HCT116 (cell line): ENCODE data around the gene COL4A1. TPM values are rescaled to one million over a fixed set of nuclear protein-coding genes. Genes with fewer than 3 reads are reported as not detected.

Experiments
- ATAC-seq: fragments of 200-7000 bp; cut with Tn5 transposase; 2 replicates; pipeline ENCODE4 v1.9.1; 2020; ENCODE audit warnings: mild to moderate bottlenecking, moderate library complexity
- BruUV-seq: library from RNA; stranded (reverse); fragments of 400-500 nt; replicated peaks from 2 replicates; lab custom pipeline; 2021; lab: Mats Ljungman, UMichigan
- CTCF ChIA-PET: fragments of 300-600 bp; sonication (Branson Sonifier 250); formaldehyde crosslinking; loops from one replicate; lab custom pipeline; 2021; ENCODE audit warnings: antibody characterized with exemption; lab: Charles Lee
- POLR2A ChIA-PET: fragments of 300-600, 350-600 bp; sonication (Branson Sonifier 250); formaldehyde crosslinking; loops from one replicate; lab custom pipeline; 2021; ENCODE audit warnings: antibody characterized with exemption; lab: Charles Lee
- RAD21 ChIA-PET, 2 experiments: fragments of 300-600 bp; sonication (Branson Sonifier 250); formaldehyde crosslinking; loops; one replicate each; lab custom pipeline; 2023; ENCODE audit warnings: low total read pairs in 2 of 2; ENCODE audit not compliant: uncharacterized antibody in 2 of 2, unreplicated experiment in 2 of 2, low non-redundant PET in 1 of 2; lab: Charles Lee
- DNase-seq: peaks from one replicate; pipeline ENCODE4 v3.0.0-alpha.2; 2010; ENCODE audit warnings: low read depth, low spot score
- H2AFZ ChIP-seq: fragments of 200-600 bp; shearing (Covaris generic), sonication (generic); 2 replicates; pipeline ENCODE4 v1.6.1; 2017; ENCODE audit warnings: low read depth, mixed run types, mixed read lengths, antibody characterized with exemption, low read length; ENCODE audit not compliant: poor library complexity, severe bottlenecking
- H3K27ac ChIP-seq: 2 replicates; pipeline ENCODE4 v1.5.1; 2012; ENCODE audit warnings: low read depth, low read length
- H3K27me3 ChIP-seq: fragments of 200-600 bp; sonication (generic); 2 replicates; pipeline ENCODE4 v1.6.1; 2016; ENCODE audit warnings: mixed run types, low read length, mixed read lengths; ENCODE audit not compliant: insufficient read depth
- H3K36me3 ChIP-seq, 2 experiments: fragments of 200-500 bp in 1 of 2; fragments of 200-600 bp in 1 of 2; sonication (Bioruptor generic) in 1 of 2; sonication (generic) in 1 of 2; 2 replicates each; pipeline versions ENCODE4 v1.5.1 to v1.6.1; 2014 to 2016; ENCODE audit warnings: low read length in 2 of 2, inconsistent platforms in 1 of 2, mixed read lengths in 1 of 2, mixed run types in 1 of 2; ENCODE audit not compliant: insufficient read depth in 2 of 2, control insufficient read depth in 1 of 2
- H3K4me1 ChIP-seq, 2 experiments: fragments of 200-600 bp in 1 of 2; sonication (generic) in 1 of 2; 2 replicates each; pipeline versions ENCODE4 v1.5.1 to v1.6.1; 2012 to 2017; ENCODE audit warnings: low read length in 2 of 2, inconsistent platforms in 1 of 2, mild to moderate bottlenecking in 1 of 2, mixed read lengths in 1 of 2, mixed run types in 1 of 2, moderate library complexity in 1 of 2; ENCODE audit not compliant: insufficient read depth in 2 of 2, control insufficient read depth in 1 of 2
- H3K4me2 ChIP-seq: fragments of 200-600 bp; sonication (generic); 2 replicates; pipeline ENCODE4 v1.6.1; 2017; ENCODE audit warnings: mixed run types, low read length, mixed read lengths
- H3K4me3 ChIP-seq, 2 experiments: fragments of 200-600 bp in 1 of 2; sonication (generic) in 1 of 2; replicated peaks in 1 of 2; 2 replicates each; pipeline ENCODE4 v1.5.1; 2011 to 2016; ENCODE audit warnings: low read length in 2 of 2, control low read depth in 1 of 2, low read depth in 1 of 2, mild to moderate bottlenecking in 1 of 2, mixed read lengths in 1 of 2, mixed run types in 1 of 2
- H3K79me2 ChIP-seq: fragments of 200-600 bp; sonication (generic); 2 replicates; pipeline ENCODE4 v1.6.1; 2017; ENCODE audit warnings: mild to moderate bottlenecking, mixed run types, low read length, moderate library complexity, mixed read lengths; ENCODE audit not compliant: insufficient read depth
- H3K9ac ChIP-seq: fragments of 200-600 bp; sonication (generic); 2 replicates; pipeline ENCODE4 v1.6.1; 2016; ENCODE audit warnings: low read length, mixed read lengths
- H3K9me2 ChIP-seq: fragments of 200-600 bp; sonication (generic), shearing (Covaris generic); 2 replicates; pipeline ENCODE4 v1.6.1; 2017; ENCODE audit warnings: mixed run types, mild to moderate bottlenecking, moderate library complexity; ENCODE audit not compliant: insufficient read depth
- H3K9me3 ChIP-seq, 2 experiments: fragments of 200-500 bp in 1 of 2; fragments of 200-600 bp in 1 of 2; sonication (Bioruptor generic) in 1 of 2; sonication (generic) in 1 of 2; 2 replicates each; pipeline ENCODE4 v1.6.1; 2014 to 2017; ENCODE audit warnings: low read length in 2 of 2, mixed read lengths in 2 of 2, inconsistent platforms in 1 of 2, low read depth in 1 of 2, mild to moderate bottlenecking in 1 of 2, mixed run types in 1 of 2, moderate library complexity in 1 of 2; ENCODE audit not compliant: control insufficient read depth in 1 of 2, insufficient read depth in 1 of 2
- H4K20me1 ChIP-seq: fragments of 200-600 bp; sonication (generic), shearing (Covaris generic); 2 replicates; pipeline ENCODE4 v1.6.1; 2017; ENCODE audit warnings: mixed run types, mild to moderate bottlenecking, moderate library complexity; ENCODE audit not compliant: insufficient read depth
- CBX3 ChIP-seq: IDR thresholded peaks from 2 replicates; pipeline ENCODE4 v1.6.1; 2012; ENCODE audit warnings: low read depth
- CEBPB ChIP-seq: IDR thresholded peaks from 2 replicates; pipeline ENCODE4 v1.6.1; 2012; ENCODE audit warnings: low read depth
- EGR1 ChIP-seq: IDR thresholded peaks from 2 replicates; pipeline ENCODE4 v1.6.1; 2012; ENCODE audit warnings: low read depth
- ELF1 ChIP-seq: IDR thresholded peaks from 2 replicates; pipeline ENCODE4 v1.6.1; 2012; ENCODE audit warnings: low read depth, borderline replicate concordance
- EZH2 ChIP-seq: fragments of 200-600 bp; sonication (generic); IDR thresholded peaks from 2 replicates; pipeline ENCODE4 v1.6.1; 2017; ENCODE audit warnings: antibody characterized with exemption, mixed run types
- EZH2phosphoT487 ChIP-seq: fragments of 200-600 bp; IDR thresholded peaks from 2 replicates; pipeline ENCODE4 v1.6.1; 2018; ENCODE audit warnings: antibody characterized with exemption, borderline replicate concordance
- FOSL1 ChIP-seq: IDR thresholded peaks from 2 replicates; pipeline ENCODE4 v1.6.1; 2012; ENCODE audit warnings: low read depth
- JUND ChIP-seq: IDR thresholded peaks from 2 replicates; pipeline ENCODE4 v1.6.1; 2012
- POLR2A ChIP-seq: IDR thresholded peaks from 2 replicates; pipeline ENCODE4 v1.7.0; 2011; ENCODE audit warnings: borderline replicate concordance; ENCODE audit not compliant: insufficient read depth, insufficient read length; ENCODE audit errors: extremely low read depth
- POLR2AphosphoS5 ChIP-seq: IDR thresholded peaks from 2 replicates; pipeline ENCODE4 v1.6.1; 2011; ENCODE audit warnings: mild to moderate bottlenecking, low read depth, low read length, moderate library complexity
- SRF ChIP-seq: IDR thresholded peaks from 2 replicates; pipeline ENCODE4 v1.6.1; 2012; ENCODE audit warnings: low read depth
- ZNF274 ChIP-seq: fragments of 200-500 bp; sonication (Bioruptor generic); IDR thresholded peaks from 2 replicates; pipeline ENCODE4 v1.6.1; 2014; ENCODE audit warnings: mild to moderate bottlenecking, low read depth, low read length, inconsistent platforms
- intact Hi-C: fragments of 100-400 bp; cut with micrococcal nuclease; formaldehyde crosslinking; loops from 2 replicates; pipeline ENCODE4 v1.10.0; 2022
- total RNA-seq: library from RNA; stranded (reverse); gene quantifications from one replicate; pipeline ENCODE4 v1.2.1, GENCODE V29; 2021; ENCODE audit not compliant: unreplicated experiment
- TF ChIP-seq, protein P1 (sequence below): IDR thresholded peaks from 2 replicates; pipeline ENCODE4 v1.6.1; 2011; ENCODE audit warnings: mild to moderate bottlenecking, low read length, moderate library complexity; ENCODE audit not compliant: insufficient replicate concordance; ENCODE audit errors: extremely low read depth

COL4A1 gene
- total RNA-seq, 1 experiment from 2014 or later: 0.57 TPM

DNA sequence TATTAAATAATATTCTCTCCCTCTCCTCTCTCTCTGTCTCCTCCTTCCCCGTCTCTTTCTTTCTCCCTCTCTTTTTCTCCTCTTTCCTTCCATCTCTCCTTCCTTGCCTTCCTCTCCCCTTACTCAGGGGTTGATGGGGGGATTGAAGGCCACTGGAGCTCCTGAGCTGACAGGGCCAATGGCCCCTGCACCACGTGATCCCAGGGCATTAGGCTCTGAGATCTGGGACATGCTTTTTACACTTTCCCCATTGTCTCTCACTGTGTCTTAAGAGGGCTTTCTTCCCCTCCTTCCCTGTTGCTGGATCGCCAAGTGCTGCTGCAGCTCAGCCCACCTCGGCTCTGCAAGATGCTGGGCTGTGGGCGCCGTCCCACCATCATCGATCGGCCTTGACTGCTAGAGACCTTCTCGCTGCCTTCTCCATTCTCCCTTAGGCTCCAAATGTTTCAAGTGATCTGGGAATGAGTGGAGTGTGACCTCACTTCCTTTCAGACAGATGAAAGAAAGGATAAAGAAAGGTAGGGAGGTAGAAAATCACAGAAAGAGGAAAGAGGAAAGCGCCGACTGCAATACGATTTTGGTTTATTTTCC is 42.2 kb downstream of the COL4A1 start:
- no TSS peak for BruUV-seq
- Histone ChIP-seq H3K4me1 (no peaks in the 10 kb centered on the region), H3K36me3 (no peaks in the 10 kb centered on the region), H2AFZ (no peak overlapping the region), H3K9ac (no peak overlapping the region), H3K9me3 (no peaks in the 10 kb centered on the region), H4K20me1 (no peaks in the 10 kb centered on the region), H3K79me2 (no peaks in the 10 kb centered on the region), H3K4me2 (no peak overlapping the region), H3K27ac (no peak overlapping the region), H3K27me3 (no peaks in the 10 kb centered on the region; the same call in 1 of the 2 replicates), H3K9me2 (no peaks in the 10 kb centered on the region), H3K4me3 (no peak overlapping the region)
- RAD21 ChIA-PET: no interaction called here
- CTCF ChIA-PET: no interaction called here
- DNase-seq (no peak), ATAC-seq (no peak)
- intact Hi-C loops: no loop called here
- TF ChIP-seq POLR2A (no peak), CEBPB (no peak), EZH2phosphoT487 (no peak), JUND (no peak), POLR2AphosphoS5 (no peak), EGR1 (no peak), ELF1 (no peak), ZNF274 (no peak)
- TF ChIP-seq, protein P1, sequence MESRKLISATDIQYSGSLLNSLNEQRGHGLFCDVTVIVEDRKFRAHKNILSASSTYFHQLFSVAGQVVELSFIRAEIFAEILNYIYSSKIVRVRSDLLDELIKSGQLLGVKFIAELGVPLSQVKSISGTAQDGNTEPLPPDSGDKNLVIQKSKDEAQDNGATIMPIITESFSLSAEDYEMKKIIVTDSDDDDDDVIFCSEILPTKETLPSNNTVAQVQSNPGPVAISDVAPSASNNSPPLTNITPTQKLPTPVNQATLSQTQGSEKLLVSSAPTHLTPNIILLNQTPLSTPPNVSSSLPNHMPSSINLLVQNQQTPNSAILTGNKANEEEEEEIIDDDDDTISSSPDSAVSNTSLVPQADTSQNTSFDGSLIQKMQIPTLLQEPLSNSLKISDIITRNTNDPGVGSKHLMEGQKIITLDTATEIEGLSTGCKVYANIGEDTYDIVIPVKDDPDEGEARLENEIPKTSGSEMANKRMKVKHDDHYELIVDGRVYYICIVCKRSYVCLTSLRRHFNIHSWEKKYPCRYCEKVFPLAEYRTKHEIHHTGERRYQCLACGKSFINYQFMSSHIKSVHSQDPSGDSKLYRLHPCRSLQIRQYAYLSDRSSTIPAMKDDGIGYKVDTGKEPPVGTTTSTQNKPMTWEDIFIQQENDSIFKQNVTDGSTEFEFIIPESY: no peak
- POLR2A ChIA-PET: no interaction called here

- H3K36me3 ChIP-seq: no peaks in the 10 kb centered on the region
- DNase-seq: no peak
- no peaks in the 10 kb centered on the region for H4K20me1 ChIP-seq
- H3K27ac ChIP-seq: no peak overlapping the region
- H3K27me3 ChIP-seq: no peaks in the 10 kb centered on the region; the same call in 1 of the 2 replicates
- TF ChIP-seq SRF (no peak), CBX3 (no peak), FOSL1 (no peak), EZH2 (no peak), CEBPB (no peak), ZNF274 (no peak)
- H3K79me2 ChIP-seq: no peaks in the 10 kb centered on the region
- no peak overlapping the region for H2AFZ ChIP-seq
- intact Hi-C loops: no loop called here
- BruUV-seq: no TSS peak
- no peak overlapping the region for H3K4me2 ChIP-seq
- no peak for ATAC-seq
- H3K9me3 ChIP-seq: no peaks in the 10 kb centered on the region
- no peak overlapping the region for H3K4me3 ChIP-seq
- H3K9ac ChIP-seq: no peak overlapping the region
- ChIA-PET POLR2A (no interaction called here), CTCF (no interaction called here), RAD21 (no interaction called here)
- H3K4me1 ChIP-seq: no peaks in the 10 kb centered on the region
- no peaks in the 10 kb centered on the region for H3K9me2 ChIP-seq
These were observed 43.1 kb downstream of the COL4A1 start for GRCh38 chr13:110263888-110264287.
